HCT116 (cell line): ENCODE measurements around the gene HTR7.

Experiments
- CEBPB ChIP-seq: IDR thresholded peaks from 2 replicates; pipeline ENCODE4 v1.6.1; 2012; ENCODE audit warnings: low read depth
- EGR1 ChIP-seq: IDR thresholded peaks from 2 replicates; pipeline ENCODE4 v1.6.1; 2012; ENCODE audit warnings: low read depth
- EZH2phosphoT487 ChIP-seq: fragments of 200-600 bp; IDR thresholded peaks from 2 replicates; pipeline ENCODE4 v1.6.1; 2018; ENCODE audit warnings: antibody characterized with exemption, borderline replicate concordance
- POLR2A ChIP-seq: IDR thresholded peaks from 2 replicates; pipeline ENCODE4 v1.7.0; 2011; ENCODE audit warnings: borderline replicate concordance; ENCODE audit not compliant: insufficient read depth, insufficient read length; ENCODE audit errors: extremely low read depth
- POLR2AphosphoS5 ChIP-seq: IDR thresholded peaks from 2 replicates; pipeline ENCODE4 v1.6.1; 2011; ENCODE audit warnings: mild to moderate bottlenecking, low read depth, low read length, moderate library complexity
- SP1 ChIP-seq: IDR thresholded peaks from 2 replicates; pipeline ENCODE4 v1.6.1; 2012; ENCODE audit warnings: low read depth
- TF ChIP-seq, protein P1 (sequence below), 3 experiments: fragments of 200-600 bp in 1 of 3; sonication (generic) in 1 of 3; IDR thresholded peaks in 2 of 3; conservative IDR thresholded peaks in 1 of 3; 2 replicates each; pipeline ENCODE4 v1.5.1; 2012 to 2017; ENCODE audit warnings: low read depth in 2 of 3, low read length in 2 of 3, antibody characterized with exemption in 1 of 3, borderline replicate concordance in 1 of 3, control low read depth in 1 of 3, mild to moderate bottlenecking in 1 of 3, mixed read lengths in 1 of 3, mixed run types in 1 of 3, moderate library complexity in 1 of 3; ENCODE audit not compliant: insufficient read depth in 1 of 3
- TF ChIP-seq, protein P2 (sequence below): IDR thresholded peaks from 2 replicates; pipeline ENCODE4 v1.6.1; 2011; ENCODE audit warnings: mild to moderate bottlenecking, low read length, moderate library complexity; ENCODE audit not compliant: insufficient replicate concordance; ENCODE audit errors: extremely low read depth

DNA sequence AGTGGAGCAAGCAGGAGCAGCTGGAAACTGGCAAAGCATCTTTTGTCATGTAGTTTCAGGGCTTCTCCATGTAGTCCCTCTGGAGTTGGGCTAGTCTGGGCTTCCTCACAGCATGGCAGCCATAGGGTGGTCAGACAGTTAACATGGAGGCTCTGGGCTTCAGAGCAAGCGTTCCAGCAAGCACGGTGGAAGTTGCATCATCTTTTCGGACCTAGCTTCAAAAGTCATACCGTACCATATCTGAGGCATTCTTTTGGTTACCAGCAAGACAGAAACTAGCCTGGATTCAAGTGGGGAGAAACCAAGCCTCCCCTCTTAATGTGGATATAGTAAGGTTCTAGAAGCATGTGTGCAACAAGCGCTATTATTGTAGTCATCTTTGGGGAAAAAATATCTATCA is 135.0 kb downstream of the HTR7 start:
- no peak for TF ChIP-seq POLR2A
- TF ChIP-seq, protein P1, sequence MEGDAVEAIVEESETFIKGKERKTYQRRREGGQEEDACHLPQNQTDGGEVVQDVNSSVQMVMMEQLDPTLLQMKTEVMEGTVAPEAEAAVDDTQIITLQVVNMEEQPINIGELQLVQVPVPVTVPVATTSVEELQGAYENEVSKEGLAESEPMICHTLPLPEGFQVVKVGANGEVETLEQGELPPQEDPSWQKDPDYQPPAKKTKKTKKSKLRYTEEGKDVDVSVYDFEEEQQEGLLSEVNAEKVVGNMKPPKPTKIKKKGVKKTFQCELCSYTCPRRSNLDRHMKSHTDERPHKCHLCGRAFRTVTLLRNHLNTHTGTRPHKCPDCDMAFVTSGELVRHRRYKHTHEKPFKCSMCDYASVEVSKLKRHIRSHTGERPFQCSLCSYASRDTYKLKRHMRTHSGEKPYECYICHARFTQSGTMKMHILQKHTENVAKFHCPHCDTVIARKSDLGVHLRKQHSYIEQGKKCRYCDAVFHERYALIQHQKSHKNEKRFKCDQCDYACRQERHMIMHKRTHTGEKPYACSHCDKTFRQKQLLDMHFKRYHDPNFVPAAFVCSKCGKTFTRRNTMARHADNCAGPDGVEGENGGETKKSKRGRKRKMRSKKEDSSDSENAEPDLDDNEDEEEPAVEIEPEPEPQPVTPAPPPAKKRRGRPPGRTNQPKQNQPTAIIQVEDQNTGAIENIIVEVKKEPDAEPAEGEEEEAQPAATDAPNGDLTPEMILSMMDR (IDR thresholded peaks at IDR 0.05 in 2 of 3, conservative IDR thresholded peaks at IDR 0.05 in 1 of 3; ENCODE audit: borderline replicate concordance in 1 of 3, insufficient read depth in 1 of 3, low read depth in 2 of 3, low read length in 2 of 3), result no peak
- no peak for TF ChIP-seq EZH2phosphoT487
- no peak for TF ChIP-seq SP1
- no peak for TF ChIP-seq POLR2AphosphoS5
- TF ChIP-seq CEBPB, result no peak
- TF ChIP-seq EGR1, result no peak
- TF ChIP-seq, protein P2, sequence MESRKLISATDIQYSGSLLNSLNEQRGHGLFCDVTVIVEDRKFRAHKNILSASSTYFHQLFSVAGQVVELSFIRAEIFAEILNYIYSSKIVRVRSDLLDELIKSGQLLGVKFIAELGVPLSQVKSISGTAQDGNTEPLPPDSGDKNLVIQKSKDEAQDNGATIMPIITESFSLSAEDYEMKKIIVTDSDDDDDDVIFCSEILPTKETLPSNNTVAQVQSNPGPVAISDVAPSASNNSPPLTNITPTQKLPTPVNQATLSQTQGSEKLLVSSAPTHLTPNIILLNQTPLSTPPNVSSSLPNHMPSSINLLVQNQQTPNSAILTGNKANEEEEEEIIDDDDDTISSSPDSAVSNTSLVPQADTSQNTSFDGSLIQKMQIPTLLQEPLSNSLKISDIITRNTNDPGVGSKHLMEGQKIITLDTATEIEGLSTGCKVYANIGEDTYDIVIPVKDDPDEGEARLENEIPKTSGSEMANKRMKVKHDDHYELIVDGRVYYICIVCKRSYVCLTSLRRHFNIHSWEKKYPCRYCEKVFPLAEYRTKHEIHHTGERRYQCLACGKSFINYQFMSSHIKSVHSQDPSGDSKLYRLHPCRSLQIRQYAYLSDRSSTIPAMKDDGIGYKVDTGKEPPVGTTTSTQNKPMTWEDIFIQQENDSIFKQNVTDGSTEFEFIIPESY, result no peak
